ENCODE data around the gene TNFRSF11A. TPM values are rescaled to one million over a fixed set of nuclear protein-coding genes. Genes with fewer than 3 reads are reported as not detected.

TNFRSF11A gene
- polyA plus RNA-seq, 1 donor from 2014 or later: not detected

DNA sequence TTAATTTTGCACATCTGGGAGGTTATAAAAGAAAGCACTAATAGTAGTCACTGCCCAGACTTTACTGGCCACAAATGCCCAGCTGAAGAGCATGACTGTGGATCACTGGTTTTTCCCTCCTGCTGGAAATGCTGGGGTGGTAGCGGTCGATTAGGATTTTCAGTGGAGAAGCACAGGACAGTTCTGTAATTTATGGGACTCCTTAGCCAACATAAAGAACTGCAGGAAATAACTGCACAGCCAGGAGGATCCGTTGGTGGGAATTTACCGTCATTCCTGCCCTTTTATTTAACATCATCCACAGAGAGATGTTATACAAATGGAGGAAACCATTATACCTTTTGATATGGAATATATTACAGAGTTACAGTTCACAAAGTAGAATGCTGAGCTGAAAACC lies 61.5 kb downstream of the TNFRSF11A start:
- TF ChIP-seq POLR2AphosphoS5 (IDR thresholded peaks at IDR 0.05): no peak
- no peak for TF ChIP-seq RAD21 (conservative IDR thresholded peaks at IDR 0.05)
- TF ChIP-seq EZH2 (IDR thresholded peaks at IDR 0.05; ENCODE audit: borderline replicate concordance, insufficient read depth, low read length, poor library complexity, severe bottlenecking): no peak
- TF ChIP-seq, protein P1, sequence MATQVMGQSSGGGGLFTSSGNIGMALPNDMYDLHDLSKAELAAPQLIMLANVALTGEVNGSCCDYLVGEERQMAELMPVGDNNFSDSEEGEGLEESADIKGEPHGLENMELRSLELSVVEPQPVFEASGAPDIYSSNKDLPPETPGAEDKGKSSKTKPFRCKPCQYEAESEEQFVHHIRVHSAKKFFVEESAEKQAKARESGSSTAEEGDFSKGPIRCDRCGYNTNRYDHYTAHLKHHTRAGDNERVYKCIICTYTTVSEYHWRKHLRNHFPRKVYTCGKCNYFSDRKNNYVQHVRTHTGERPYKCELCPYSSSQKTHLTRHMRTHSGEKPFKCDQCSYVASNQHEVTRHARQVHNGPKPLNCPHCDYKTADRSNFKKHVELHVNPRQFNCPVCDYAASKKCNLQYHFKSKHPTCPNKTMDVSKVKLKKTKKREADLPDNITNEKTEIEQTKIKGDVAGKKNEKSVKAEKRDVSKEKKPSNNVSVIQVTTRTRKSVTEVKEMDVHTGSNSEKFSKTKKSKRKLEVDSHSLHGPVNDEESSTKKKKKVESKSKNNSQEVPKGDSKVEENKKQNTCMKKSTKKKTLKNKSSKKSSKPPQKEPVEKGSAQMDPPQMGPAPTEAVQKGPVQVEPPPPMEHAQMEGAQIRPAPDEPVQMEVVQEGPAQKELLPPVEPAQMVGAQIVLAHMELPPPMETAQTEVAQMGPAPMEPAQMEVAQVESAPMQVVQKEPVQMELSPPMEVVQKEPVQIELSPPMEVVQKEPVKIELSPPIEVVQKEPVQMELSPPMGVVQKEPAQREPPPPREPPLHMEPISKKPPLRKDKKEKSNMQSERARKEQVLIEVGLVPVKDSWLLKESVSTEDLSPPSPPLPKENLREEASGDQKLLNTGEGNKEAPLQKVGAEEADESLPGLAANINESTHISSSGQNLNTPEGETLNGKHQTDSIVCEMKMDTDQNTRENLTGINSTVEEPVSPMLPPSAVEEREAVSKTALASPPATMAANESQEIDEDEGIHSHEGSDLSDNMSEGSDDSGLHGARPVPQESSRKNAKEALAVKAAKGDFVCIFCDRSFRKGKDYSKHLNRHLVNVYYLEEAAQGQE (IDR thresholded peaks at IDR 0.05; ENCODE audit: borderline replicate concordance): no peak
- TF ChIP-seq TAF1 (IDR thresholded peaks at IDR 0.05; ENCODE audit: low read depth): no peak
- TF ChIP-seq MXI1 (conservative IDR thresholded peaks at IDR 0.05; ENCODE audit: poor library complexity, severe bottlenecking): no peak
- TF ChIP-seq SMC3 (conservative IDR thresholded peaks at IDR 0.05; ENCODE audit: poor library complexity): no peak
- TF ChIP-seq EP300 (conservative IDR thresholded peaks at IDR 0.05; ENCODE audit: poor library complexity, severe bottlenecking): no peak
- TF ChIP-seq, protein P2, sequence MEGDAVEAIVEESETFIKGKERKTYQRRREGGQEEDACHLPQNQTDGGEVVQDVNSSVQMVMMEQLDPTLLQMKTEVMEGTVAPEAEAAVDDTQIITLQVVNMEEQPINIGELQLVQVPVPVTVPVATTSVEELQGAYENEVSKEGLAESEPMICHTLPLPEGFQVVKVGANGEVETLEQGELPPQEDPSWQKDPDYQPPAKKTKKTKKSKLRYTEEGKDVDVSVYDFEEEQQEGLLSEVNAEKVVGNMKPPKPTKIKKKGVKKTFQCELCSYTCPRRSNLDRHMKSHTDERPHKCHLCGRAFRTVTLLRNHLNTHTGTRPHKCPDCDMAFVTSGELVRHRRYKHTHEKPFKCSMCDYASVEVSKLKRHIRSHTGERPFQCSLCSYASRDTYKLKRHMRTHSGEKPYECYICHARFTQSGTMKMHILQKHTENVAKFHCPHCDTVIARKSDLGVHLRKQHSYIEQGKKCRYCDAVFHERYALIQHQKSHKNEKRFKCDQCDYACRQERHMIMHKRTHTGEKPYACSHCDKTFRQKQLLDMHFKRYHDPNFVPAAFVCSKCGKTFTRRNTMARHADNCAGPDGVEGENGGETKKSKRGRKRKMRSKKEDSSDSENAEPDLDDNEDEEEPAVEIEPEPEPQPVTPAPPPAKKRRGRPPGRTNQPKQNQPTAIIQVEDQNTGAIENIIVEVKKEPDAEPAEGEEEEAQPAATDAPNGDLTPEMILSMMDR (IDR thresholded peaks at IDR 0.05; ENCODE audit: poor library complexity, severe bottlenecking): no peak
- no peak overlapping the region for H3K9ac ChIP-seq (ENCODE audit: low read length)
- H3K27me3 ChIP-seq (ENCODE audit: insufficient read depth, low read depth, low read length): no peaks in the 10 kb centered on the region
- H3K9me2 ChIP-seq (ENCODE audit: insufficient read depth, low read length): no peaks in the 10 kb centered on the region
- no peaks in the 10 kb centered on the region for H4K20me1 ChIP-seq (ENCODE audit: insufficient read depth)
- H3K9me3 ChIP-seq (ENCODE audit: low read length): no peaks in the 10 kb centered on the region
- no peaks in the 10 kb centered on the region for H3F3A ChIP-seq (ENCODE audit: insufficient read depth, low read length, poor library complexity, severe bottlenecking)
- H3K36me3 ChIP-seq (ENCODE audit: insufficient read depth, low read length): no peaks in the 10 kb centered on the region
- no peak overlapping the region for H3K4me3 ChIP-seq (ENCODE audit: low read length)
- H3K27ac ChIP-seq (ENCODE audit: low read length): no peak overlapping the region
- no peak overlapping the region for H2AFZ ChIP-seq (ENCODE audit: low read depth, low read length)
- H3K4me2 ChIP-seq (ENCODE audit: low read length): no peak overlapping the region
- no peaks in the 10 kb centered on the region for H3K79me2 ChIP-seq (replicated peaks; ENCODE audit: insufficient read depth, low read length)

- Histone ChIP-seq H3F3A (ENCODE audit: insufficient read depth, low read length, poor library complexity, severe bottlenecking) (no peaks in the 10 kb centered on the region), H3K9me3 (ENCODE audit: low read length) (no peaks in the 10 kb centered on the region), H2AFZ (ENCODE audit: low read depth, low read length) (no peak overlapping the region), H3K27me3 (ENCODE audit: insufficient read depth, low read depth, low read length) (no peaks in the 10 kb centered on the region), H3K9me2 (ENCODE audit: insufficient read depth, low read length) (no peaks in the 10 kb centered on the region), H3K4me2 (ENCODE audit: low read length) (no peak overlapping the region), H3K27ac (ENCODE audit: low read length) (no peak overlapping the region), H3K36me3 (ENCODE audit: insufficient read depth, low read length) (no peaks in the 10 kb centered on the region), H4K20me1 (ENCODE audit: insufficient read depth) (no peaks in the 10 kb centered on the region), H3K9ac (ENCODE audit: low read length) (no peak overlapping the region), H3K4me3 (ENCODE audit: low read length) (no peak overlapping the region), H3K79me2 (replicated peaks; ENCODE audit: insufficient read depth, low read length) (no peaks in the 10 kb centered on the region)
- no peak for TF ChIP-seq RAD21 (conservative IDR thresholded peaks at IDR 0.05)
- no peak for TF ChIP-seq MXI1 (conservative IDR thresholded peaks at IDR 0.05; ENCODE audit: poor library complexity, severe bottlenecking)
- TF ChIP-seq TAF1 (IDR thresholded peaks at IDR 0.05; ENCODE audit: low read depth): no peak
- no peak for TF ChIP-seq SMC3 (conservative IDR thresholded peaks at IDR 0.05; ENCODE audit: poor library complexity)
- TF ChIP-seq, protein P2 (IDR thresholded peaks at IDR 0.05; ENCODE audit: poor library complexity, severe bottlenecking): no peak
- no peak for TF ChIP-seq POLR2AphosphoS5 (IDR thresholded peaks at IDR 0.05)
- no peak for TF ChIP-seq EP300 (conservative IDR thresholded peaks at IDR 0.05; ENCODE audit: poor library complexity, severe bottlenecking)
- no peak for TF ChIP-seq EZH2 (IDR thresholded peaks at IDR 0.05; ENCODE audit: borderline replicate concordance, insufficient read depth, low read length, poor library complexity, severe bottlenecking)
- TF ChIP-seq, protein P1 (IDR thresholded peaks at IDR 0.05; ENCODE audit: borderline replicate concordance): no peak
Measured at GRCh38 chr18:62387257-62387656, 62.1 kb downstream of the TNFRSF11A start.

All from neural cell (in vitro differentiated cells).